GM18505 (cell line): Measurements from ENCODE around the gene MACROH2A1.

Experiments used
- ATAC-seq: cut with Tn5 transposase; IDR thresholded peaks from one replicate; pipeline ENCODE4 v1.9.1; 2021; ENCODE audit not compliant: unreplicated experiment
- POLR2A ChIP-seq: IDR thresholded peaks from 4 replicates; pipeline ENCODE4 v1.6.1; 2011; ENCODE audit warnings: borderline replicate concordance; ENCODE audit not compliant: insufficient read depth, insufficient read length; ENCODE audit errors: extremely low read depth

Gene MACROH2A1

DNA sequence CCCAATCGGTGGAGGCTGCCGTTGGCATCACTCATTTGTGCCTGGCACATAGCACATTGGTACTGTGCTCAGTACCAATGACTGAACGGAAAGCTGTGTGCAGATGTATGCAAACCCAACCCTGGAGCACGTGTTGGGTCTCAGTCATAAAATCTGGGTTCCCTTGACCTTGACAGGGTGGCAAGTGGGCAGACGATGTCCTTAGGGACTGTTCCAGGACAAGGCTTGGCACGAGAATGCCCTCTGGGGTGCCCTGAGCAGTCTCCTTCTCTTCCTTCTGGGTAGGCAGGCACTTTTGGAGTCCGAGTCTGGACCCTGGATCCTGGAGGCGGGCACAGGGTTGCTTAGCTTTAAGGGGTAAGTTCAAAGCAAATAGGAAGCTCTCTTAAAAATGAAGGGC, 75.8 kb downstream of the MACROH2A1 start:
- ATAC-seq, result no peak
- TF ChIP-seq POLR2A, result no peak

DNA sequence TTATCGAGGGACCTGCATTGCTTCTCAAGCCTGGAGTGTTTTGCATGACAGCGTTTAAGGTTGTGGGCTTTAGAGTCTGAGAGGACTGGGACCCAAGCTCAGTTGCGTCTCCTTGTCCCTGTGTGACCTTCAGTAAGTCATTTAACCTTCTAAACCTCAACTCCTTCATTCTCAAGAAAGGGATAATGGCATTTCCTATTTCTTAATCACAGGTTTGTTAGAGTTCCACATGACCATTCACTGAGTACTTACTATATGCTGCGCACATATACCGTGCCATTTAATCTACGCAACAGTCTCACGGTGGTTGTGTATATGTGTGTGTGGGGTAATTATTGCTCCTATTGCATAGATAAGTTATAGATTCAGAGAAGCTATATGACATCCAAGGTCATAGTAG, 76.3 kb downstream of the MACROH2A1 start:
- no peak for ATAC-seq
- TF ChIP-seq POLR2A, result no peak

- no peak for ATAC-seq
- no peak for TF ChIP-seq POLR2A
These were observed 76.8 kb downstream of the MACROH2A1 start for GRCh38 chr5:135322271-135322670.

- no peak for ATAC-seq
- no peak for TF ChIP-seq POLR2A
These were observed 78.1 kb downstream of the MACROH2A1 start for GRCh38 chr5:135320718-135321484.

DNA sequence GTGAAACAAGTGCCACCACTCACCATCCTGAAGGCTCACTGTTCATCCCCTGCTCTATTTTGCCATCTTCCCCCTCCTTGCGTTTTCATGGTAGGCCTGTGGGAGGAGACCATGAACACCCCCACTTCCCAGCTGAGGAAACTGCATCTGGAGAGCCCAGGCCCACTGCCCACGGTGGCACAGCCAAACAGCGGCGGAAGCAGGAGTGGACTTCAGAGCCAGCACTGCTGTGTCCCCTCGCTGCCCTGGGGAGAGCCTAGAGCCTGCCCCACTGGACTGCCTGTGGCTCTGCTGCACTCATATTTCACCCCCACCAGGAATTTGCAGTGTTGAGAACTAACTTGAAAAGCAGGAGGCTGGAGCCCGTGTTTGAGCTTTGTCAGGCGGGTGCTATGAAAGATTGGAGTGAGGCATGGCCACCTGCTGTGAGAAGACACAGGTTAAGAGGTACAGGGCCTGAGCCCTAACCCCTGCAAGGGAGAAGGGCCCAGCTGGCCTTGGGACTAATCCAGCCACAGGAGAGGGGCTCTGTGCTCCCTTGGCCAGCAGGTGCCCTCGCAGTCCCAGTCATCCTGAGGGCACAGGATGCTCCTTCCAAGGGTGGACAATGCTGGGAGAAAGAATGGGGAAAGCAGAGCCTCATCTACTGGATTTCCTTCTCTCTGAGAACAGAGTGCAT, 79.0 kb downstream of the MACROH2A1 start:
- TF ChIP-seq POLR2A, result no peak
- ATAC-seq, result no peak

DNA sequence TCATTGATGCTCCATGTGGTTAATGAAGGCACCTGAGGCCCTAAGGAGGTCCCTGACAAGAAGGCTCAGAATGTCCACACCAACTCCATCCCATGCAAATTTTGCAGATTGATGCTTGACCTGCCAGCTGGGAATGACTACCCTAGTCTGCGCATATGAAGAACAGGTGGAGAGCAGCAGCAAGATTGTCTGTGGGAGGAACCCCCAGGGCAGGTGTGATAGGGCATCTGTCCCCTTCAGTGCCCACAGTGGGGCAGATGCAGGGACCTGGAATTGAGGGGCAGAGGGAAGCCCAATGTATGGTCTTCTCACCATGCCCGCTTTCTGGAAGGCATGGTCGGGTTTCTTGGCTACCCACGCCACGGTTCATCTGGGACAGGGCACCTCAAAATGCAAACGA, 79.6 kb downstream of the MACROH2A1 start:
- no peak for TF ChIP-seq POLR2A
- ATAC-seq, result no peak

GRCh38 chr5:135318924-135319323, 80.1 kb downstream of the MACROH2A1 start:
- ATAC-seq, result no peak
- no peak for TF ChIP-seq POLR2A

DNA sequence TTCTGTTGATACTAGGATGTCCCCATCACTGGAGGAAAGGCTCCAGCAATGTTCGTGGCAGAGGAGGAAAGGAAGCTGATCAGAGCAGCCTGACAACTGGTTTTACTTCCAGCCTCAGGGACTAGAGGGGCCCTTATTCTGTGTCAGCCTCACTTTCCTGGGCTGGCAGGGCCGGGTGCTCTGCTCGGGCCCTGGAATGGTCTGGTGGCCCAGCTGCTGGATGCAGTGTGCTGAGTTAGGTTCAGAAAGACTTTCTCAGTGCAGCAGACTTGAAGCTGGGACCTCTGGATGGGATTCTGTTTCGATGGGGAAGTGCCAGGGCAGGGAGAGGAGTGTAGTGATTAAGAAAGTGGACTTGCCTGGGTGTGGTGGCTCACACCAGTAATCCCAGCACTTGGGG, 81.0 kb downstream of the MACROH2A1 start:
- ATAC-seq, result no peak
- TF ChIP-seq POLR2A, result no peak

DNA sequence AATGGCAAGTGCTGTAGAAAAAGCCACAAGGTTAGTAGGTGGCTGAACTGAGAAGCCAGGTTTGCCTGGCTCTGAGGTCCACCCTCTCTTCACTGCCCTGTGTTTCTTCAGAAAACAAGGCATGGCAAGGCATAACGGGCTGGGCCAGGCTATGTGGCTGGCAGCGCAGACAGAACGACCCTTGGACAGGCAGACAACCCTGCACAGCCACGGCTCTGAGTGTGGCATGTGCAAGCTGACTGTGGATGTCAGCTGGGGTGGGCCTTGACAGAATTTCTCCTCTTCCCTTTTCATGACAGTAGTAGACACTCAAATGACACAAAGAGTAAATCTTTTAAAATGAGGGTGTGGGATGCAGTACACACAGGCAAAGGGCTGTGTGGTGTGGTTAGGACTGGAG, 81.7 kb downstream of the MACROH2A1 start:
- TF ChIP-seq POLR2A, result no peak
- no peak for ATAC-seq

DNA sequence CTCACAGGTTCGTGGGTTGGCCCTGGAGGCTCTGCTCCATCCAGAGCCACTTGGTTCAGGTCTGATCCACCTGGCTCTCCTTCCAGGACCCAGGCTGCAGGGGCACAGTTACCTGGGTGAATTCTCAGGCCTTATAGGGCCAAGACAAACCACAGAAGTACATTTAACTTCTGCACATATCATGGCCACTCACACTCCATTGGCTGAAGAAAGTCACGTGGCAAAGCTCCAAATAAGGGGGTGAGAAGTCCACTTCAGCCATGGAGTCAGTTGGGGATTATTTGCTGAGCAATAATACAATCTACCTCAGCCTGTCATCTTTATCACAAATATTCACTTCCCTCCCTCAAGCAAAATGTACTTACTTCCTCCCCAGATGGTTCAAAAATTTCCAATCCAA, 83.6 kb downstream of the MACROH2A1 start:
- no peak for ATAC-seq
- no peak for TF ChIP-seq POLR2A

DNA sequence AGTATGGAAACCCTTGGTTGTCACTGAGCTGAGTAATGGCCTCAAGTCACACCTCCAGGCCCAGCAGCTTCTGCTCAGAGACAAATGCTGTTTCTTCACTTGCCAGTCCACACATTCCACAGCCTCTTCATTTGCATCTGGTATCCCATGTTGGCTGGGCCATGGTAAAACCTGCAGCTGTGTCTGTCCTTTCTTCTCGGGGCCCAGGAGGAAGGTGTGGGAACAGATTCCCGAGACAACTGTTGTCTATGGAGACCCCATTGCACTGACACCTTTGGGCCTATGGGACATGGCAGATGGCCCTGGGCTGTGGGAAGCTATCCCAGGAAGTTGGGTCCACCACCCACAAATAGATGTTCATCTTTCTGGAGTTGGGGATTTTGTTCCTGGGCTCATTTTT, 85.1 kb downstream of the MACROH2A1 start:
- no peak for TF ChIP-seq POLR2A

DNA sequence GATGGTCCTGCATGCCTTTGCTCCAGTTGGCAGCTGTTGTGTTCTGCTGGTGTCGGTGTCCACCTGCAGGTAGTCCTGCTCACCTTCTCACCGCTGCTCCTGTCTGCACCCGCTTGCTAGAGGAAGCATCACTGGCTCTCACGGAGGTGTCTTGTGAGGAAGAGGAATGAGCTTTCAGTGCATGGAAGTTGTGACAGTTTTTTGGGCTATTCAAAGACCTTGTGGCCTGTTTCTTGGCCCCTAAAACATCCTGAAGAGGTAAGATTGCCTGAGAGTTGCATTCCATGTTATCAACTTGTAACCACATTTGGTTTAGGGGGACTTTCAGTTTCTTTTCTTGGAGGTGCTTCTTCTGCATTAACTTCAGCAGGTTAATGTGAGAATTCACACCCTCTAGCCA, 85.6 kb downstream of the MACROH2A1 start:
- no peak for ATAC-seq
- no peak for TF ChIP-seq POLR2A

More for the DNA sequence above, 85.1 kb downstream of the MACROH2A1 start:
- ATAC-seq, result no peak

- no peak for ATAC-seq
- no peak for TF ChIP-seq POLR2A
These were observed 86.6 kb downstream of the MACROH2A1 start for GRCh38 chr5:135312255-135312935.
